AG10803 (cell line): ENCODE measurements around the gene PIBF1.

Source experiments
- DNase-seq: peaks from one replicate; pipeline ENCODE4 v3.0.0; 2010; ENCODE audit warnings: low read depth
- H3K4me3 ChIP-seq: 2 replicates; pipeline ENCODE4 v1.5.1; 2011; ENCODE audit warnings: mild to moderate bottlenecking, low read length, control low read depth
- CTCF ChIP-seq: conservative IDR thresholded peaks from 2 replicates; pipeline ENCODE4 v1.5.1; 2011; ENCODE audit warnings: mild to moderate bottlenecking, low read length, control low read depth, inconsistent platforms

The PIBF1 gene

GRCh38 chr13:73065036-73065435 lies 283.1 kb downstream of the PIBF1 start:
- no peak for TF ChIP-seq CTCF
- H3K4me3 ChIP-seq, result no peak overlapping the region
- no peak for DNase-seq

GRCh38 chr13:73065665-73066340 lies 283.9 kb downstream of the PIBF1 start:
- no peak for TF ChIP-seq CTCF
- no peak overlapping the region for H3K4me3 ChIP-seq
- DNase-seq, result no peak
